NCI-H2196 (cell line): ENCODE results near the gene SINHCAF.
"Not testable (repeated sequence)": the region's sequence is repeated elsewhere in the genome, so short reads cannot be mapped to it uniquely, and the experiment has no call there.

Experiments used
- DNase-seq: peaks from one replicate; lab custom pipeline; 2025; ENCODE audit not compliant: unreplicated experiment; lab: John Stamatoyannopoulos, UW

SINHCAF gene

DNA sequence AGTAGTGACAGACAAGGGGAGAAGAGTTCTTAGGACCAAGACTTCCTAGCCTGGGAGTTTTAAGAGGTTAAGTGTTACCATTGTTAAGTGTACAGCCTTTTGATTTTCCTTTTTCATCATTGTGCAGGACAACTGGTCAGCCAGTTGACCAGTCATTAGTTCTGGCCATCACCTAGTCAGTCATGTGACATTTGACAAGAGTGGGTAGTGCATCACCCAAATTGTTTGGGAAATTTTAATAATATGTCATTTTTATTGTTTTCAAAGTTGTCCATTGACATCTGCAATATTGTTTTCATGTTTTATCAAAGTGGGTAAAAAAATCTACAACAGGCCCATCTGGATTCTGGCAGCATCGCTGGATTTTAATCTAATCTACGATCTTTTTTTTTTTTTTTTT is 15.5 kb downstream of the SINHCAF start:
- DNase-seq = no peak

- no peak for DNase-seq
Observed at GRCh38 chr12:31309279-31309678, 16.7 kb downstream of the SINHCAF start.

DNA sequence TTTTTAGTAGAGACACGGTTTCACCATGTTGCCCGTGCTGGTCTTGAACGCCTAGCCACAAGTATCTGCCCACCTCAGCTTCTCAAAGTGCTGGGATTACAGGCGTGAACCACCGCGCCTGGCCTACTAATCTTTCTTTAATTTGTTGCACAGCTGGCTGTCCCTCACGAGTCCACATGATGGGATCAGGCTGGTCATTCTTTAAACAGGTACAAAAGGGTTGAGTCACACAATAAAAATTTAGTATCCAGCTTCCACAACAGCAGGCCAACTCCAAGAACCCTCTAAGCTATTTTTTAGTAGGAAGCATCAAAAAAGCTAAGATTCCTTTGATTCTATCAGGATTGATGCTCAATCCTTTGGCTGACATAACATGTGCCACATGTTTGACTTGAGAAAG is 17.8 kb downstream of the SINHCAF start:
- DNase-seq = no peak

DNA sequence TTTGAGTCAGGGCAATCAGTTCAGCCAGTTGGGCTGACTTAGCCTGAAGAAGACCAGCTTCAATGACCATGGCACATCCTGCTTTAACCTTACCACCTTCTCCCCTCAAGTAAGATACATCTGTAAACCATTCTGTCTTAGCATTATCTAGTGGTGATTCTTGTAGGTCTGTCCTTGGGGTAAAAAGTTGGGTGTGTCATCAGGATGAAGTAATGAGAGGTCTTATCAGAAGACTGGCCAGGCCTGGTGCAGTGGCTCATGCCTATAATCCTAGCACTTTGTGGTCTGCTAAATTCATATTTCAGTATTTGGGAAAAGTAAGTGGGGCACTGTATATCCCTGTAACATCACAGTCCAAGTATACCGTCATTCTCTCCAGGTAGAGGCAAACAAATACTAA is 19.1 kb downstream of the SINHCAF start:
- no peak for DNase-seq

- no peak for DNase-seq
Observed at GRCh38 chr12:31303466-31303865, 22.5 kb downstream of the SINHCAF start.

DNA sequence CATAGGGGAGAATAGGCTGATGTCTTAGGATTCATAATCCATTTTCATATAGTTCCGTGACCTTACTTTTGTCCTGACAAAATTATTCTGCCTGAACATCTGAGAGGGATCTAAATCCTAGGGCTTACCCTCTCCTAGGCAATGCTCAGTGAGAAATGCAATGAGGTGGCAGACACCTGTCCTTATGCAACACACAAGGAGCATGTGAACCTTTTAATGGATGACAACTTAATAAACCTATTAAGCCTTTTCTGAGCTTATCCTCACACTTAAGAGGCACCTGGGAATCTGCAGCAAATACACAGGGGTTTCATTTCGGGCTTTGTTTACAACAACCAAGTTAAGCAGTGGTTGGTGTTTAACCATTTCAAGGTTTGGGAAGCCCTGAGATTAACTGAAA is 24.6 kb downstream of the SINHCAF start:
- DNase-seq = no peak

DNA sequence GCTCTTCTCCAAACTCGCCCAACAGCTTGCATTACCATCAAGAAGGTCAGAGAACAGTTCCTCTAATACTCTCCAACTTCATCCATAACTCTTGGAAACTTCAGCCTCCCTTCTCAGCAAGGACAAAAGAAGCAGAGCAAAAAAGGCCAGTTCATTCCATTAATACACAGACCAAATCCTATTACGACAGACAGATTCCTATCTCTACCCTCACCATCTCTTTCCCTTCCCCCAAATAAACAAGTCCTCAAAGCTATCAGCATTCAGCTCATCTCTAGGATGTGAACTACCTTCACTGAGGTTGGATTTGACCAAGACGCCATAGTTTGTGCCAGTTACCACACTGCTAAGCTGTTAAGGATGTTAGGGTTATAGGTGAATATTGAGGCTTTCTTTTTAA is 25.2 kb downstream of the SINHCAF start:
- no peak for DNase-seq

GRCh38 chr12:31300341-31300740 is 25.6 kb downstream of the SINHCAF start:
- DNase-seq = no peak

GRCh38 chr12:31298922-31299321 is 27.0 kb downstream of the SINHCAF start:
- DNase-seq = no peak

GRCh38 chr12:31298515-31298910 is 27.4 kb downstream of the SINHCAF start:
- no peak for DNase-seq

- DNase-seq = no peak
Observed at GRCh38 chr12:31297572-31298514, 28.1 kb downstream of the SINHCAF start.

DNA sequence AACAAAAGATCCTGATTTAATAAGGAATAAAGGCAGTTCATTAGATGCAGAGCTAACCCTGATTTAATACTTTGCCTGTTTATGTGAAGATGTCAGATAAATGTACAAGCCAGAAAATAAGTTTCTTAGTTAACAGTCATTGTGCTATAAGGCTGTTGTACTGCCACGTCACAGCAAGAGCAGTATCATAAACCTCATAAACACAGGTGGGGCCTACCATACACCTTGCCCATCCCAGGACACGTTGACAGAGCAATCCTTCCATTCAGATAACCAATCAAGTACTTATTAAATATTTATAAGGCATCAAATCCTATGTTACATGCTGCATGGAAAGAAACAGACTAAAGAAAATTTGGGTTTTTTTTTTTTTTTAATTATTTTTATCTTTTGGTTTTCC is 36.5 kb downstream of the SINHCAF start:
- no peak for DNase-seq

DNA sequence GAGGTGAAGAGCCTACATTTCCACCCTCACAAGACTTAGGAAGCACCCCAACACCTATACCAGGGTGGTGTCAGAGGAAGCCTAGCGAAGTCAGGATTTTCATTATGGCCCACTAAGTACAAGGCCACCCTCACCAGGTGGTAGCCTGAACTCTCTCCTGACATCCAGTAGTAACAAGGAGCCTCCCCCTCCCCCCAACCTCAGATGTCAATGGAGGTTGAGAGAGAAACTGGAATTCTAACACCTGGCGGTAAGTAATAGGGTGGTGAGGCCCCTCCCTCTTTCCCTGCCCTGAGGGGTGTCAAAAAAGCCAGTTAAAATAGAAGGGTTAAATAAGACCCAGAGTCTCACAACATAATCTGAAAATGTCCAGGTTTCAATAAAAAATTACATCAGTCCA is 37.6 kb downstream of the SINHCAF start:
- DNase-seq = no peak

GRCh38 chr12:31280183-31280582 is 45.8 kb downstream of the SINHCAF start:
- no peak for DNase-seq

GRCh38 chr12:31279390-31279924 is 46.5 kb downstream of the SINHCAF start:
- DNase-seq = no peak

- DNase-seq = no peak
Observed at GRCh38 chr12:31278832-31279231, 47.1 kb downstream of the SINHCAF start.

DNA sequence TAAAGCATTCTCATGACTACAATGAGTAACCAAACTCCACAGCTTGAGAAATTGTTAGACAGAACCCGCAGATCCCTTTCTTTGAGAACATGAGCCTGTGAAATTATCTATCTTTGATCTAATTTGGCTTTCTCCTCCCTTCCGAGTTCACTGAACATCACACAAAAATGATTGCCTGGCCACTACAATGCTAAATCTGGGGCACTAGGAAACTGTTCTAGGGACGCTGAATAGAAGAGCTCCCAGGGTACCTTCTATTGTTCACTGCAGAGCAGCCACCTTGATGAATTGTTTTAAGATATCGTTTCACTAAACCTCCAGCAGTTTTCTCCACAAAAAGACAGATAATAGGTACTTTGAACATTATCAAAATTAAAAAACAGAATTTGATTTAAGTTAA is 47.5 kb downstream of the SINHCAF start:
- no peak for DNase-seq

- DNase-seq = no peak
Observed at GRCh38 chr12:31277081-31277480, 48.9 kb downstream of the SINHCAF start.

DNA sequence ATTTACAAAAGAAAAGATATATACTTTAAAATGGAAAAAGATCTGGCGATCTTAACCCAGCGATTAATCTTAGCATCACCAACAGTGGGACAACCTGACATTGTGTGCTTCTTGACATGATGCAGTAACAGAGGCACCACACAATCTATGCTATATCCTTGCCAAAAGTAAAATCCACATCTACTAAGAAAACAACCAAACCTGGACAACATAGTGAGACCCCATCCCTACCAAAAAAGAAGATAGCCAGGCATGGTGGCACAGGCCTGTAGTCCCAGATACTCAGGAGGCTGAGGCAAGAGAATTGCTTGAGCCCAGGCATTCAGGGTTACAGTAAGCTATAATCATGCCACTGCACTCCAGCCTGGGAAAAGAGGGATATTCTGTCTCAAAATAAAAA is 50.5 kb downstream of the SINHCAF start:
- DNase-seq = no peak

DNA sequence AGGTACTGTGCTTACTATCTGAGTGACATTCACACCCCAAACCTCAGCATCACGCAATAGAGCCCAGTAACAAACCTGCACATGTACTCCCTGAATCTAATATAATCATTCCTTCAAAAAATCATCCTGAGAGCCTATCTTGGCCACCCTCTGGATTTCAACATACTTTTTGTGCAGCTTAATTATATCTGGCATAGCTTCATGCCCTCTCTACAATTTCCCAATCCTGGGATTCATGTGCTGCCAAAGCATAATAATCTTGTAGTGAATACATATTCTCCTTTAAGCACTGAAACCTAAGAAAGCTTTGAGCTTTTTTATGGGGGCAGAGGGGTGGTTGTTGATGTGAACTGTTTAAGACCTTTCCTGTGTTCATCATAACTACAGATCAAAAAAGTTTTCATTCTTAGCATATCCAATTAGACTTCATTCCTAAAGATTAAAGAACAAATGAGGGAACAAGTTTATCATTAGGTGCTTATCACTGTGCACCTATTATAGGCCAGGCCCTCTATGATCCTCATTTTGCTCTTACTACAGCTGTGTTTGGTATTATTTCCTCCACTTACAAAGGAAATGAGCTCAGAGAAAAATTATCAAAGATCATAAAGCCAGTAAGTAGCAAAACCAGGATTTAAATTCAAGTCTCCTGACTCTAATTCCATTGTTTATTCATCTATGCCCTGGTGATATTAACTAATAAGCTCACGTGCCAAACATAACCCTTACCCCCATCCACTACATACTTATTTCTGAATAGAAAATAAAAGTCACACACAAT is 51.2 kb downstream of the SINHCAF start:
- DNase-seq = no peak

DNA sequence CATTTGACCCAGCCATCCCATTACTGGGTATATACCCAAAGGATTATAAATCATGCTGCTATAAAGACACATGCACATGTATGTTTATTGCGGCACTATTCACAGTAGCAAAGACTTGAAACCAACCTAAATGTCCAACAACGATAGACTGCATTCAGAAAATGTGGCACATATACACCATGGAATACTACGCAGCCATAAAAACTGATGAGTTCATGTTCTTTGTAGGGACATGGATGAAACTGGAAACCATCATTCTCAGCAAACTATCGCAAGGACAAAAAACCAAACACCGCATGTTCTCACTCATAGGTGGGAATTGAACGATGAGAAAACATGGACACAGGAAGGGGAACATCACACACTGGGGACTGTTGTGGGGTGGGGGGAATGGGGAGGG is 52.2 kb downstream of the SINHCAF start:
- DNase-seq = not testable (repeated sequence)
